ENCODE measurements around the gene GMCL2.

The GMCL2 gene

DNA sequence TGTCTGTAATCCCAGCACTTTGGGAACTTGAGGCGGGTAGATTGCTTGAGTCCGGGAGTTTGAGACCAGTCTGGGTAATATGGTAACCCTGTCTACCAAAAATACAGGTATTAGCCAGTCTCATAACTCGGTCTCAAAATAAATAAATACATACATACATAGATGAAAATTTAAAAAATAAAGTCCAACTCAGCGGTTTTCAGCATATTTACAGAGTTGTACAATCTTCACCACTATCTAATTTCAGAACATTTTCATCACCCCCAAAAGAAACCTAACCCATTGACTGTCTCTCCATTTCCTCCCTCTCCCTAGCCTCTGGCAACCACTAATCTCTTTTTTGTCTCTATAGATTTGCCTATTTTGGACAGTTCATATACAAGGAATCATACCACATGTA lies 45.6 kb downstream of the GMCL2 start:
- no peak overlapping the region for H3K4me3 ChIP-seq (ENCODE audit: low read length in 2 of 2)
- no peaks in the 10 kb centered on the region for H3K9me3 ChIP-seq (ENCODE audit: control insufficient read depth in 2 of 2, low read length in 2 of 2)
- H3K36me3 ChIP-seq (ENCODE audit: control insufficient read depth in 2 of 2, insufficient read depth in 2 of 2, low read length in 2 of 2): peaks cover 26 to 34% of the 10 kb centered on the region in 2 donors
- H3K27ac ChIP-seq (ENCODE audit: low read length): no peak overlapping the region
- H3K4me1 ChIP-seq (ENCODE audit: control insufficient read depth, insufficient read depth, low read length): peaks cover 10% of the 10 kb centered on the region
- no peak overlapping the region for H3K9ac ChIP-seq (ENCODE audit: low read length in 2 of 2)
- no peaks in the 10 kb centered on the region for H3K27me3 ChIP-seq (ENCODE audit: control insufficient read depth in 1 of 2, insufficient read depth in 2 of 2, low read length in 2 of 2)

DNA sequence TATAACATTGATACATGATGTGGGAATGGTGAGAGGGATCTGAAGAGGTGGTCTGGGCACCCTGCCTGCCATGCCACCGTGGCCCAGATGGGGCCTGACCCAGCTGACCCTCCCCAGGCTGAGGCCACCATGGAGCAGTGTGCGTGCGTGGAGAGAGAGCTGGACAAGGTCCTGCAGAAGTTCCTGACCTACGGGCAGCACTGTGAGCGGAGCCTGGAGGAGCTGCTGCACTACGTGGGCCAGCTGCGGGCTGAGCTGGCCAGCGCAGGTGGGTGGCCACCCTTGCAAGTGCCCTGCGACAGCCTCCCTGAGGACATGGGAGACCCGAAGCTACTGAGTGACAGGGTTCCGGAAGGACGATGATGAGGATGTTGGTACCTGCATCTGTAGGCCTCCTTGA lies 49.2 kb downstream of the GMCL2 start:
- Histone ChIP-seq H3K9ac (ENCODE audit: low read length in 2 of 2) (no peak overlapping the region), H3K36me3 (ENCODE audit: control insufficient read depth in 2 of 2, insufficient read depth in 2 of 2, low read length in 2 of 2) (peaks cover 20 to 23% of the 10 kb centered on the region in 2 donors), H3K9me3 (ENCODE audit: control insufficient read depth in 2 of 2, low read length in 2 of 2) (no peaks in the 10 kb centered on the region)

DNA sequence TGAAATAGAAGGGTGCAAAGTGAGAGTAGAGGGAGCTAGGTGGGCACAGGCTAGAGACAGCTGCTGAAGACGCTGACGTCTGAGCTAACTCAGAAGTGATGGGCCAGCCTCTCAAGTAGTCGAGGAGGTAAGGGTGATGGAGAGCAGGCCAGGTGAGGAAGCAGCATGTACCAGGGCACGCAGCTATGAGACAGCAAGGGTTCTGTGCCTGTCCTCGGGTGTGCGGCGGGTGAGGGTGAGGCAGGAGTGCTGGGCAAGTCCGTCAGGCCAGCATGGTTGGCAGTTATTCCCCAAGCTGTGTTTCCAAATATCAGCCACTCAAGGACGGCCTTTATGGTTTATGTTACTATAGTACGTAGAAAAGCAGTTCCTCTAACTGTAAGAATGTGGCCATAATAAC lies 50.2 kb downstream of the GMCL2 start:
- peaks cover 4% of the 10 kb centered on the region for H3K4me1 ChIP-seq (ENCODE audit: control insufficient read depth, insufficient read depth, low read length)
- no peaks in the 10 kb centered on the region for H3K27me3 ChIP-seq (ENCODE audit: control insufficient read depth in 1 of 2, insufficient read depth in 2 of 2, low read length in 2 of 2)
- H3K9me3 ChIP-seq (ENCODE audit: control insufficient read depth in 2 of 2, low read length in 2 of 2): no peaks in the 10 kb centered on the region
- H3K36me3 ChIP-seq (ENCODE audit: control insufficient read depth in 2 of 2, insufficient read depth in 2 of 2, low read length in 2 of 2): peaks cover 14 to 19% of the 10 kb centered on the region in 2 donors
- no peak overlapping the region for H3K4me3 ChIP-seq (ENCODE audit: low read length in 2 of 2)
- no peak overlapping the region for H3K9ac ChIP-seq (ENCODE audit: low read length in 2 of 2)
- H3K27ac ChIP-seq (ENCODE audit: low read length): no peak overlapping the region

More for the DNA sequence above, 49.2 kb downstream of the GMCL2 start:
- no peaks in the 10 kb centered on the region for H3K27me3 ChIP-seq (ENCODE audit: control insufficient read depth in 1 of 2, insufficient read depth in 2 of 2, low read length in 2 of 2)
- no peak overlapping the region for H3K27ac ChIP-seq (ENCODE audit: low read length)
- peaks cover 6% of the 10 kb centered on the region for H3K4me1 ChIP-seq (ENCODE audit: control insufficient read depth, insufficient read depth, low read length)
- no peak overlapping the region for H3K4me3 ChIP-seq (ENCODE audit: low read length in 2 of 2)
